Inflammatory macrophage treated with lipopolysaccharide for 4 hours (primary cell): ENCODE data around the gene USP21.
A peak's percentile ranks its signal among the peaks of the same experiment; 100 is the strongest.
"Not testable (repeated sequence)": the region's sequence is repeated elsewhere in the genome, so short reads cannot be mapped to it uniquely, and the experiment has no call there.

Source experiments
- DNase-seq: peaks from one replicate; pipeline ENCODE4 v3.0.0-alpha.2; 2020

Gene USP21

GRCh38 chr1:161159087-161159912 lies at the start of gene USP21:
Gene USP21 (plus strand): TSS chr1:161159500. CDS start chr1:161160641, 1,141 bp downstream.
- DNase-seq: peak; percentile 90

- peak; percentile 66 for DNase-seq
Measured at GRCh38 chr1:161111117-161111516, 48.2 kb upstream of the USP21 start.

GRCh38 chr1:161111527-161111926 lies 47.8 kb upstream of the USP21 start:
- peak; percentile 59 for DNase-seq

GRCh38 chr1:161113915-161114314 lies 45.4 kb upstream of the USP21 start:
- no peak for DNase-seq

- DNase-seq: no peak
Measured at GRCh38 chr1:161114556-161114955, 44.7 kb upstream of the USP21 start.

GRCh38 chr1:161115132-161115711 lies 44.1 kb upstream of the USP21 start:
- peak; percentile 59 for DNase-seq

GRCh38 chr1:161115961-161116360 lies 43.3 kb upstream of the USP21 start:
- not testable (repeated sequence) for DNase-seq

GRCh38 chr1:161117759-161118581 lies 41.3 kb upstream of the USP21 start, which contains the start of the genes NIT1 and PFDN2:
Gene NIT1 (plus strand): TSS chr1:161118105. CDS start chr1:161118177, 72 bp downstream.
Gene PFDN2 (minus strand): TSS chr1:161118037. CDS start chr1:161118026, 11 bp downstream.
- peak; percentile 88 for DNase-seq

GRCh38 chr1:161119092-161119903 lies 40.0 kb upstream of the USP21 start:
- peak; percentile 81 for DNase-seq

- DNase-seq: peak; percentile 47
Measured at GRCh38 chr1:161121042-161121650, 38.2 kb upstream of the USP21 start.

GRCh38 chr1:161121834-161122233 lies 37.5 kb upstream of the USP21 start:
- DNase-seq: peak; percentile 76

GRCh38 chr1:161122967-161123366 lies 36.3 kb upstream of the USP21 start:
- DNase-seq: no peak

GRCh38 chr1:161127649-161128048 lies 31.7 kb upstream of the USP21 start:
- peak; percentile 26 for DNase-seq

GRCh38 chr1:161128591-161129420 lies 30.5 kb upstream of the USP21 start:
- DNase-seq: no peak

GRCh38 chr1:161130266-161130665 lies 29.0 kb upstream of the USP21 start:
- no peak for DNase-seq

GRCh38 chr1:161131523-161132409 lies 27.5 kb upstream of the USP21 start:
- peak; percentile 18 for DNase-seq

GRCh38 chr1:161132410-161133219 lies 26.7 kb upstream of the USP21 start, which contains the start of gene DEDD:
Gene DEDD (minus strand): TSS chr1:161132667. CDS start chr1:161124462, 8,205 bp downstream.
- peak; percentile 94 for DNase-seq

GRCh38 chr1:161133220-161133740 lies 26.0 kb upstream of the USP21 start:
- DNase-seq: no peak

GRCh38 chr1:161137881-161138280 lies 21.4 kb upstream of the USP21 start:
- no peak for DNase-seq
